ENCODE data around the gene GXYLT1. TPM values are rescaled to one million over a fixed set of nuclear protein-coding genes. Genes with fewer than 3 reads are reported as not detected.
"Not testable (repeated sequence)": the region's sequence is repeated elsewhere in the genome, so short reads cannot be mapped to it uniquely, and the experiment has no call there.

Gene GXYLT1
- polyA plus RNA-seq, 1 experiment = 3.8 TPM

GRCh38 chr12:42076976-42077375 is 67.7 kb downstream of the GXYLT1 start:
- CTCF ChIA-PET = no interaction called here
- POLR2A ChIA-PET = no interaction called here
- no peaks in the 10 kb centered on the region for H3K27me3 ChIP-seq (ENCODE audit: control insufficient read depth, insufficient read depth, low read length)
- no peak for TF ChIP-seq CTCF (IDR thresholded peaks at IDR 0.05; ENCODE audit: insufficient read depth, low read depth, low read length)
- no peaks in the 10 kb centered on the region for H3K36me3 ChIP-seq (ENCODE audit: control insufficient read depth, insufficient read depth, low read length)
- no peak for DNase-seq (ENCODE audit: low read depth)
- H3K4me3 ChIP-seq (ENCODE audit: low read depth, low read length) = no peak overlapping the region

GRCh38 chr12:42070036-42070435 is 74.6 kb downstream of the GXYLT1 start:
- no peak for TF ChIP-seq CTCF (IDR thresholded peaks at IDR 0.05; ENCODE audit: insufficient read depth, low read depth, low read length)
- DNase-seq (ENCODE audit: low read depth) = no peak

GRCh38 chr12:42059127-42059526 is 85.5 kb downstream of the GXYLT1 start:
- TF ChIP-seq CTCF (IDR thresholded peaks at IDR 0.05; ENCODE audit: insufficient read depth, low read depth, low read length) = no peak
- Histone ChIP-seq H3K27me3 (ENCODE audit: control insufficient read depth, insufficient read depth, low read length) (no peaks in the 10 kb centered on the region), H3K4me3 (ENCODE audit: low read depth, low read length) (no peak overlapping the region), H3K36me3 (ENCODE audit: control insufficient read depth, insufficient read depth, low read length) (no peaks in the 10 kb centered on the region)
- POLR2A ChIA-PET = no interaction called here
- DNase-seq (ENCODE audit: low read depth) = no peak
- CTCF ChIA-PET = interaction anchor here (0.7 kb wide), 2 partner anchors 30 to 34 kb away, joined by 3 read pairs; no protein-coding TSS in a partner anchor

More at GRCh38 chr12:42070036-42070435, 74.6 kb downstream of the GXYLT1 start:
- ChIA-PET POLR2A (no interaction called here), CTCF (interaction anchor here (1.5 kb wide), 1 partner anchor 8 kb away, joined by 3 read pairs; no protein-coding TSS in a partner anchor)
- Histone ChIP-seq H3K4me3 (ENCODE audit: low read depth, low read length) (no peak overlapping the region), H3K36me3 (ENCODE audit: control insufficient read depth, insufficient read depth, low read length) (no peaks in the 10 kb centered on the region), H3K27me3 (ENCODE audit: control insufficient read depth, insufficient read depth, low read length) (no peaks in the 10 kb centered on the region)

- TF ChIP-seq CTCF (IDR thresholded peaks at IDR 0.05; ENCODE audit: insufficient read depth, low read depth, low read length) = no peak
- no peaks in the 10 kb centered on the region for H3K36me3 ChIP-seq (ENCODE audit: control insufficient read depth, insufficient read depth, low read length)
- H3K4me3 ChIP-seq (ENCODE audit: low read depth, low read length) = no peak overlapping the region
- ChIA-PET CTCF (interaction anchor here (0.7 to 1.1 kb wide), 2 partner anchors 20 to 367 kb away, joined by 3 to 4 read pairs; no protein-coding TSS in a partner anchor), POLR2A (no interaction called here)
- no peaks in the 10 kb centered on the region for H3K27me3 ChIP-seq (ENCODE audit: control insufficient read depth, insufficient read depth, low read length)
- DNase-seq (ENCODE audit: low read depth) = no peak
These were observed 88.5 kb downstream of the GXYLT1 start for GRCh38 chr12:42056130-42056529.

GRCh38 chr12:42053456-42053855 is 91.2 kb downstream of the GXYLT1 start:
- ChIA-PET CTCF (no interaction called here), POLR2A (no interaction called here)
- TF ChIP-seq CTCF (IDR thresholded peaks at IDR 0.05; ENCODE audit: insufficient read depth, low read depth, low read length) = no peak
- no peaks in the 10 kb centered on the region for H3K36me3 ChIP-seq (ENCODE audit: control insufficient read depth, insufficient read depth, low read length)
- no peaks in the 10 kb centered on the region for H3K27me3 ChIP-seq (ENCODE audit: control insufficient read depth, insufficient read depth, low read length)
- no peak overlapping the region for H3K4me3 ChIP-seq (ENCODE audit: low read depth, low read length)
- no peak for DNase-seq (ENCODE audit: low read depth)

GRCh38 chr12:42048980-42049379 is 95.7 kb downstream of the GXYLT1 start:
- H3K4me3 ChIP-seq (ENCODE audit: low read depth, low read length); DNase-seq (ENCODE audit: low read depth); H3K27me3 ChIP-seq (ENCODE audit: control insufficient read depth, insufficient read depth, low read length); CTCF ChIA-PET; H3K36me3 ChIP-seq (ENCODE audit: control insufficient read depth, insufficient read depth, low read length); POLR2A ChIA-PET: not testable (repeated sequence)

All from BJ (cell line).